Renal pelvis (tissue), 4 donors: ENCODE measurements around the gene VTN. TPM values are rescaled to one million over a fixed set of nuclear protein-coding genes. Genes with fewer than 3 reads are reported as not detected.

ENCODE experiments used
- DNase-seq: peaks from one replicate; pipeline ENCODE4 v3.0.0-alpha.2; 2013
- polyA plus RNA-seq, 3 donors: library from polyadenylated mRNA; unstranded; fragments of 120-200 nt; gene quantifications; one replicate each; pipeline ENCODE4 v1.2.1, GENCODE V29; 2013; ENCODE audit not compliant: insufficient read length in 3 of 3

Gene VTN
- polyA plus RNA-seq, 3 donors: 18.7 to 25.2 (median 20.4) TPM

DNA sequence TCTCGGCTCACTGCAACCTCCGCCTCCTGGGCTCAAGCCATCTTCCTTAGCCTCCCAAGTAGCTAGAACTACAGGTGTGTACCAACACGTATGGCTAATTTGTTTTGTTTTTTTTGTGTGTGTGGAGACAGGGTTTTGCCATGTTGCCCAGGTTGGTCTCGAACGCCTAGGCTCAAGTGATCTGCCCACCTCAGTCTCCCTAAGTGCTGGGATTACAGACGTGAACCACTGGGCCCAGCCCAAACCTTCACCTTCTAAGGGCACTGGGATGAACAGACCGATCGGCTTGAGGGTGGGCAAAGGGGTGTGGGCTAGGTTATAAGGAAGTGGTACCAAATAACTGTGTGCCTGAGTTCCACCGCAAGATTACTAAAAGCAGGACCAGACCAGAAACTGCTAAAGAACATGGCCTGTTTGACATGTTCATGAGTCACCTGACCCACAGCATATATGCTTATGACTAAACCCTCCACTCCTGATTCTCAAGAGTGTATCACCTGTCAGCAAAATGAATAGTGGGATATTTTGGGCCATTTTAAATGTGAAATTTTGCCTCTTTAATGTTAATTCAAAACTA is 43.0 kb downstream of the VTN start:
- DNase-seq: no peak

DNA sequence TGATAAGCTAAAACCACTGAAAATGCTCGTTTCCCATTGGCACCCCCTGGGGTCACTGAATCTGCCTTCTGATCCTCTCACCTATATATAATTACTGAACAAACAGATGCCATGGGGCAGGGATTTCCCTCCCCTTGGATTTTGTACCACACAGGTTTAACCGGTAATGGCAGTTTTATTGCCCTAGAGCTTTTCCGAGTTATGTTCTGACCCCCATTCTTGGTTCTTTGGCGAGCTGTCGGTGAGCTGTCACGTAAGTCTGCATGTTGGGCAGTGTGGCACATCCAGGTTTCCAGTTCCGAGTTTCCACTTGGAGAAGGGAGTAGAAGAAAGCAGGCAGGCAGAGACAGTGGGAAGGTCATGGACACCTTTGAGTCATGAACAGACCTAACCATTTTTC is 44.0 kb downstream of the VTN start:
- no peak for DNase-seq

DNA sequence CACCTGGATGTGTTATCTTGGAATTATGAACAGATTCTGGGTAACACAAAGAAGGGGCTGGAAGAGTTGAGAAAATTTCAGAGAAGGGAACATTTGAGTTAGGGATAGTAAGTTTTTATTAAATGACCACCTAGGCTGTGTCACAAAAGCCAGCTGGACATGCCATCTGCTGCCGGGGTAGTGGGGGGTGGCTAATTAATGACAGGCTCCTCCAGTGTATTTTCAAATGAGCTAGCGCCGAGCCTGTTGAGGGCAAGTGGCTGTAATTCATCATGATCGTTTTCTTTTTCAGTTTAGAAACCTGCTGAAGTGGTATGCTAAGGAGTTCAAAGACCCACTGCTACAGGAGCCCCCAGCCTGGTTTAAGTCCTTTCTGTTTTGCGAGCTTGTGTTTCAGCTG is 44.9 kb downstream of the VTN start:
- DNase-seq: no peak

DNA sequence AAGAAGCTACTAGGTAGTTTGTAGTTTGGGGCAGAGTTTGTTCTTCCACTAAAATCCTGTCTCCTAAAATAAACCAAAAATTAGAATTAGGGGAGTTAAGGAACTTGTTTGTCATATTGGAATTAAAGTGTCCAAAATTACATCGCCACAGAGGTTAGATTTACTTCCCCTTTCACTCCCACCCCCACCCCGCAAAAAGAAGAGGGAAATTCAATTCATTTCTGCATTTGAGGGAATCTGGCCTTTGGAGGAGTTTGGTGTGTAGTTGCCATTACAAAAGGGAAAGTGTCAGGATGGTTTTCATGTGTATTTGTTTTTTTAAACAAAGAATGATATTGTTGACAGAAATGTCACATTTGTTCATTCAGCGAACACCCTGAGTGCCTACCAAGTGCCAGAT is 45.3 kb downstream of the VTN start:
- no peak for DNase-seq

DNA sequence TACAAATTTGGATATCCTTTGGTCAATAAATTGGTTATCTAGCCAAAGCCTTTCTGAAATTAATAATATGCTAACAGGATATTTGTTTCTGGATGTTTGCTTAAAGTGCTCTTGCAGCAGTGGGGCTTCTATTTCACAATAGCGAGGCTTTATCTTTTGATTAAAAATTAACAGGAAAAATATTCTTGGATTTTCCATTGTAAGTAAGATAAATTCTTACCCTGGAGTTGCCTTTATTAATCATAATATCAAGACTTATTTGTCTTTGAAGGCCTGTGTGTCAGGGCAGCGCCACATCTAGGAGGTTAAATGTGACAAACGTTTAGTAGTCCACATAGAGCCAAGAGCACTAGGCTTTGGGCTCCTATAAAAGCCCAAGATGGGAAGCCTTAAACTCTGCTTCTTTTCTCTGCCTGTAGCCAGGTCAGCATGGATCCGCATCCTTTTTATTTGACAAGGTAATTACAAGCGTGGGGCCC is 45.8 kb downstream of the VTN start:
- DNase-seq: no peak

DNA sequence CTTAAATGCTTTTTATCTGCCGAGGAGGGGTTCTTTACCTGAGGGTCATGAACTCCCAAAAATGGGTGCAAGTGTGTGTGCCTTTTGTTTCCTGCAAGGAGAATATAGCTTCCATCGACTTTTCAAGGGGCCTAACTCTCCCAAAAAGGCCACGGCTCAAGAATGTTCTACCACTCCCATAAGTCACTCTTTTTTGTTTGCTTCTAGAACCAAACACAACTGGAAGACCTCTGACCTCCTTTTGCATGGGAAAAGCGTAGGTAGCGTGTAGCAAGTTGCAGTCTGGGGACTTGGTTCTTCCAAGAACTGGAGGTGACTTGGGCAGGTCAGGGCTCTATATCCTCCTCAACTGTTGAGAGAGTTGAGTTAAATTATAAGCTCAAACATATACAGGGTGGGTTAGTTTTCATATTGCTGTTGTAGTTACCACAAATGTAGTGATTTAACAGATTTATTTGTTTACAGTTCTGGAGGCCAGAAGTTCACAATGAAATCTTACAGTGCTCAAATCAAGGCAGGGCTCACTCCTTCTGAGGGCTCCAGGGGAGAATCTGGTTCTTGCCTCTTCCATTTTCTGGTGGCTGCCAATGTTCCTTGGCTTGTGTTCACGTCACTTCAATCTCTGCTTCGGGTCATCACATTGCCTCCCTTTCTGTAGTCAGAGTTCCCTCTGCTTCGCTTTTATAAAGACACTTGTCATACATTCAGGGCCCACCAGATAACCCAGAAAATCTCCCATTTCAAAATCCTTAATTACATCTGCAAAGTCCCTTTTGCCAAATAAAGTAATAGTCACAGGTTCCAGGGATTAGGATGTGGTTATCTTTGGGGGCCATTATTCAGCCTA is 49.7 kb downstream of the VTN start:
- DNase-seq: no peak

DNA sequence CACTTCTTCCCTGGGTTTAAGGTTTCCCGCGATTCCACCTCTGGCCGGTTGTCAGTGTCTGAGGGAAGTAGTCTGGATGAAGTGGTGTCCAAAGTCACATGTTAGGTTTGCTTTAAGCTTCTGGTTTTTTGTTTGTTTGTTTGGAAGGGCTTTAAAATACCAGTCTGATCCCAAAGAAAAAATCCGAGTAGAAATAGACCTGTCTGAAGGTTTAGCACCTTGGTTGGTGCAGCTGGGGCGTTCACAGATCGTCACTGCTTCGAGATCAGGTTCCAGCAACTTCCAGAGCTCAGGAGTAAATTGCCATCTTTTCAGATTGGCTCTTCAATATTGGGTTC is 50.5 kb downstream of the VTN start:
- DNase-seq: no peak

DNA sequence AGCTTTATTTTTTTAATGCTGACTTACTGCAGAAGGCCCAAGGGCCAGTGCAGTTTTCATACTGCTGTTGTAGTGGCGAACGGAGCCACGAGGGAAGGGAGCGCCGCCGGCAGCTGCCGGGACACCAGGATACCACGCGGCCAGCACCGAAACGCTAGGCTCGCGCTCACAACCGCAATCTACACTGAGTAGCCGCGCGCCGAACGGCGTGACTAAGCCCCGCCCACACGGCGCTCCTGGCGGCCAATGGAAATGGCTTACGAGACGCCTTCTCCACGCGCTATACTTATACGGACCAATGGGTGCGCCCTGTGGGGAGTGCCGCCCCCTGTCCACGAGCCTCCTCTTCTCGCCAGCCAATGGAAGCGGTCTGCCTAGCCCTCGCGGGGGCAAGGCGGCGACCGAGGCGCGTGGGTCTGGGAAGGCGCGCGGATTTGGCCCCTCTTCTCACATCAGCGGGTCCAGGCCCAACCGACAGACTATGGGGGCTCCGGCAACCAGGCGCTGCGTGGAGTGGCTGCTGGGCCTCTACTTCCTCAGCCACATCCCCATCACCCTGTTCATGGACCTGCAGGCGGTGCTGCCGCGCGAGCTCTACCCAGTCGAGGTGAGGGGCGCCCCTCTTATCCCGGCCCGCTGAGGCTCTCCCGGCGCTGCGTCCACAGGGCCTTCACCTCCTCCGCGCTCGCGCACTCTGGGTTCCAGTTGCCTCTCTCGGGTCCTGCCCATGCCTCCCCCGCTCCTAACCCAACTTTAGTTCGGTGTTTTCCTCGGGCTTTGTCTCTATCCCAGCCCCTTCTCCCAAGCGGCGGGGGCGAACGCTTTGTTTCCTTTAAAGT is 51.1 kb downstream of the VTN start, which contains the start of gene TMEM97:
TSS of gene TMEM97 (plus strand) at position 442 of the 839 bp plus-strand sequence. CDS start at position 482, 40 bp downstream.
- DNase-seq: peak; percentile 95

DNA sequence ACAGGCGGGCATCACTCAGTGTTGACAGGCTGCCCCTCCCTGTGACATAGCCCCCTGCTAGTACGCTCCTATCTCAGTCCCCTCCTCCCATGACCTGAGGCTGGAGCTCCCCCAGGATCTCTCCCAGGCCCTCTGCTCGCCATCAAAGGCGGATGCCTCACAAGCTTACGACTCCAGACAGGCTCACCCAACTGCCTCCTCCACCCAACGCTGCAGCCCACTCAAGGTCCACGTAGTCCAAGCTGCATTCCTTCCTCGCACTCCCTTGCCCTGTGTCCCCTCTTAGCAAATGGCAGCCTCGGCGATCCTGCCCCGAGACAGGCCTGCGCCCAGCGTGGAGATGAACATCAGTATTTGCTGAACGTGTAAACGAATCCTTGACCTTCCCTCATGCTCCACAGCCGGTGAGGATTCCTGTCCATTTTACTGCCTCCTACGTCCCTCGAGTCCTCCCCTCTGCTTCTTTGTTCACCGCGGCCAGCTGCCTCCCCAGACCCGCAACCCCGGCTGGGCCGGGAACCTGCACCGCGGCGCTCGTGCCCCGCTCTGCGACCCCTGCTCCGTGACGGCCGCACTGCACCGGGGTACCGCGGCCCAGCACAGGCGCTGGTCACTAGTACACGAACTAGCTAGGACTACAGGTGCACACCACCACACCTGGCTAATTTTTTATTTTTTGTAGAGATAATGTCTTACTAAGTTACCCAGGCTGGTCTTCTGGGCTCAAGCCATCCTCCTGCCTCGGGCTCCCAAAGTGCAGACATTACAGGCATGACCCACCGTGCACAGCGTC is 51.9 kb downstream of the VTN start:
- DNase-seq: no peak

Other genes starting within 250 kb of the VTN start
- 10 to 100 TPM; 53.6 to 62.3 (median 54.4) TPM for gene TMEM97, start 51.1 kb downstream of the VTN start, polyA plus RNA-seq
- gene IFT20, start 34.8 kb downstream of the VTN start, polyA plus RNA-seq: 10 to 100 TPM; 50.6 to 58.9 (median 54.0) TPM
- 10 to 100 TPM; 40.7 to 44.6 (median 44.5) TPM for gene TNFAIP1, start 34.5 kb downstream of the VTN start, polyA plus RNA-seq
- 100 to 1,000 TPM in 1 of 3 donors, 10 to 100 TPM in 2; 87.6 to 102 (median 93.9) TPM for gene POLDIP2, start 12.8 kb downstream of the VTN start, polyA plus RNA-seq
- gene SEBOX, start 5.1 kb downstream of the VTN start, polyA plus RNA-seq: not detected
- 10 to 100 TPM; 14.9 to 16.8 (median 15.9) TPM for gene SARM1, start 1.4 kb upstream of the VTN start, polyA plus RNA-seq
- 10 to 100 TPM; 11.4 to 16.8 (median 14.9) TPM for gene SLC46A1, start 35.9 kb upstream of the VTN start, polyA plus RNA-seq
- gene SLC13A2, start 103.3 kb upstream of the VTN start, polyA plus RNA-seq: 10 to 100 TPM; 13.0 to 18.8 (median 16.9) TPM
- under 1 TPM; 0.47 to 0.69 (median 0.57) TPM for gene FOXN1, start 136.0 kb upstream of the VTN start, polyA plus RNA-seq
- 10 to 100 TPM; 60.8 to 78.8 (median 70.3) TPM for gene UNC119, start 182.3 kb upstream of the VTN start, polyA plus RNA-seq
- gene PIGS, start 201.2 kb upstream of the VTN start, polyA plus RNA-seq: 100 to 1,000 TPM in 2 of 3 donors, 10 to 100 TPM in 1; 95.6 to 111 (median 107) TPM
- 10 to 100 TPM; 29.6 to 31.2 (median 30.1) TPM for gene ALDOC, start 206.6 kb upstream of the VTN start, polyA plus RNA-seq
- gene SPAG5, start 228.7 kb upstream of the VTN start, polyA plus RNA-seq: 10 to 100 TPM; 61.9 to 65.9 (median 63.4) TPM
- 10 to 100 TPM; 10.6 to 31.7 (median 29.3) TPM for gene RSKR, start 243.9 kb upstream of the VTN start, polyA plus RNA-seq